Fibroblast of villous mesenchyme (primary cell): Measurements from ENCODE around the gene KLF1. TPM values are rescaled to one million over a fixed set of nuclear protein-coding genes. Genes with fewer than 3 reads are reported as not detected.

Experiments
- DNase-seq: peaks from one replicate; pipeline ENCODE4 v3.0.0-alpha.2; 2010; ENCODE audit warnings: low read depth
- H3K4me3 ChIP-seq: 2 replicates; pipeline ENCODE4 v1.5.1; 2011; ENCODE audit warnings: low read depth, mild to moderate bottlenecking, low read length
- small RNA-seq: library from RNA; depleted of rRNA; stranded (forward); fragments of <200 nt; gene quantifications from one replicate; pipeline ENCODE3, GENCODE V24; 2012
- total RNA-seq: library from RNA; depleted of rRNA; stranded (reverse); fragments of >200 nt; gene quantifications from 2 replicates; pipeline ENCODE4 v1.2.3, GENCODE V29; 2012
- TF ChIP-seq, protein P1 (sequence below): IDR thresholded peaks from 2 replicates; pipeline ENCODE4 v1.5.1; 2012; ENCODE audit warnings: low read depth, mild to moderate bottlenecking, low read length; ENCODE audit not compliant: insufficient read depth

KLF1 gene
- total RNA-seq, 1 donor, result not detected

DNA sequence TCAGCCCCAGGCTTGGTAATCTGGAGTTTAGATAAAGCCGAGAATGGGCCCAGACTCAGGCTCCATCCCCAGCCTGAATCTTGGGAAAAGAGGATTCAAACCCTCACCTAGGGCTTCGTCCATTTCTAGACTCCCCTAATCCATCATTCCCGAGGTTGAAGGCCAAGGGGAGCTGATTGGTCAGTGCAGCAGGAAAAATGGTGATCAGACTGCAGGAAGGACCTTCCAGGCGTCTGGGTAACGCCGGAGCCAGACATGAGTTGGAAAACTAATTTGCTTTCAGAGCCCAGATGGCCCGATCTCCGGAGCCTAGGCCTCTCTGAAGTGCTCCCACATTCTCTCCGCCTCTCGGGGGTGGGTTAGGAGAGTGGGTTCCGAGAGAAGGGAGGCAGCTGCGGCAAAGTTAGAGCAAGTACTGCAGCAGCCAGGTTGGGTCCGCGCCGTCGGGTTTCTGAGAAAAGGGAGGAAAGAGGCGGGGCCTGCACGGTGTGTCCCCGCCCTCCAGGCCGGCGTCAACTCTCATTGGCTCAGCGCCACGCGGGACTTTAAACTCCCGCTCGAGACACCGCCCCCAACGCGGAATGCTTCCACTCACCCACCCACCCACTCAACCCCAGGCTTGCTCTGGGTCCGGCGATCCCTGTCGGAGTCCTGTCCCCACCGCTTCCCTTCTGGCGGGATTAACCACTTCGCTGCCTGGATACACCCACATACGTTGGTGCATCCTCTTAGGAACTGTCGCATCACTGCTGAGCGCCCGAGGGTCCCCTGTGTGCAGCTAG, 51.8 kb downstream of the KLF1 start:
- TF ChIP-seq, protein P1, sequence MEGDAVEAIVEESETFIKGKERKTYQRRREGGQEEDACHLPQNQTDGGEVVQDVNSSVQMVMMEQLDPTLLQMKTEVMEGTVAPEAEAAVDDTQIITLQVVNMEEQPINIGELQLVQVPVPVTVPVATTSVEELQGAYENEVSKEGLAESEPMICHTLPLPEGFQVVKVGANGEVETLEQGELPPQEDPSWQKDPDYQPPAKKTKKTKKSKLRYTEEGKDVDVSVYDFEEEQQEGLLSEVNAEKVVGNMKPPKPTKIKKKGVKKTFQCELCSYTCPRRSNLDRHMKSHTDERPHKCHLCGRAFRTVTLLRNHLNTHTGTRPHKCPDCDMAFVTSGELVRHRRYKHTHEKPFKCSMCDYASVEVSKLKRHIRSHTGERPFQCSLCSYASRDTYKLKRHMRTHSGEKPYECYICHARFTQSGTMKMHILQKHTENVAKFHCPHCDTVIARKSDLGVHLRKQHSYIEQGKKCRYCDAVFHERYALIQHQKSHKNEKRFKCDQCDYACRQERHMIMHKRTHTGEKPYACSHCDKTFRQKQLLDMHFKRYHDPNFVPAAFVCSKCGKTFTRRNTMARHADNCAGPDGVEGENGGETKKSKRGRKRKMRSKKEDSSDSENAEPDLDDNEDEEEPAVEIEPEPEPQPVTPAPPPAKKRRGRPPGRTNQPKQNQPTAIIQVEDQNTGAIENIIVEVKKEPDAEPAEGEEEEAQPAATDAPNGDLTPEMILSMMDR, result no peak
- no peak overlapping the region for H3K4me3 ChIP-seq
- no peak for DNase-seq

DNA sequence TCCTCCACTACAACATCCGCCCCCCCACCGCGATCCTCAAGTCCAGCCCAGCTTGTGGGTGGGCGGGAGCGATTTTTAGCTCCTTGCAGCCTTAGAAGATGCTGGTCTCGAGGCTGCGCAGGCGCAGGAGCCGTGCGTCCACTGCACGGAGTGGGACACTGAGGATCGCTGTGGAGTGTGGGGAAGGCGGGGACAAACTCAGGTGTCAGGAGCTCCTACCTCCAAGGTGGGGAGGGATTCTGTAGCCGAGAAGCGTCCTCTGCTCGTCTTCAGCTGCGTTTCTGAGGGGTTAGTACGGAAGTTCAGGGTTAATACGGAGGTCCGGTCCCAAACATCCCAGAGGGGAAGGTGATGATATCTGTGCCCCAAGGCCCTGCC, 52.4 kb downstream of the KLF1 start, which contains the start of gene RTBDN:
RTBDN (minus strand) TSS at position 14 of the 378 bp plus-strand sequence. CDS start 4,600 bp downstream, outside the sequence.
- DNase-seq, result no peak

More for the DNA sequence above, 52.4 kb downstream of the KLF1 start, which contains the start of gene RTBDN:
- peak within 1 kb of the TSS; percentile 53 for H3K4me3 ChIP-seq
- TF ChIP-seq, protein P1, result no peak

Small RNA genes lying within 50 kb of the gene (small RNA-seq; reads per million reads assigned to genes)
- gene MIR5695 (1.1 reads per million, percentile 19 among the genes with 10 or more reads in this experiment), gene MIR6794 (not detected)

Other genes starting within 250 kb of the KLF1 start
- 22.9 and 25.8 TPM in 2 replicates for gene MAN2B1, start 220.5 kb downstream of the KLF1 start, total RNA-seq
- gene WDR83, start 220.4 kb downstream of the KLF1 start, total RNA-seq, result 6.8 and 7.3 TPM in 2 replicates
- 45.7 and 50.1 TPM in 2 replicates for gene DHPS, start 205.3 kb downstream of the KLF1 start, total RNA-seq
- gene GNG14, start 199.2 kb downstream of the KLF1 start, total RNA-seq, result not detected in 2 replicates
- 7.3 and 15.1 TPM in 2 replicates for gene FBXW9, start 190.6 kb downstream of the KLF1 start, total RNA-seq
- 36.7 and 53.1 TPM in 2 replicates for gene TNPO2, start 163.3 kb downstream of the KLF1 start, total RNA-seq
- gene TRIR, start 152.5 kb downstream of the KLF1 start, total RNA-seq, result 127 and 153 TPM in 2 replicates
- gene GET3, start 149.7 kb downstream of the KLF1 start, total RNA-seq, result 79.2 and 82.5 TPM in 2 replicates
- gene BEST2, start 135.4 kb downstream of the KLF1 start, total RNA-seq, result not detected in 2 replicates
- gene HOOK2, start 111.6 kb downstream of the KLF1 start, total RNA-seq, result 12.2 and 15.1 TPM in 2 replicates
- gene JUNB, start 95.7 kb downstream of the KLF1 start, total RNA-seq, result 88.1 and 107 TPM in 2 replicates
- gene PRDX2, start 85.4 kb downstream of the KLF1 start, total RNA-seq, result 222 and 230 TPM in 2 replicates
- gene THSD8, start 85.1 kb downstream of the KLF1 start, total RNA-seq, result not detected in 2 replicates
- 20.0 and 22.9 TPM in 2 replicates for gene RNASEH2A, start 80.6 kb downstream of the KLF1 start, total RNA-seq
- gene RTBDN, start 52.6 kb downstream of the KLF1 start, total RNA-seq, result not detected in 2 replicates
- under 0.01 TPM in 2 replicates for gene MAST1, start 48.7 kb downstream of the KLF1 start, total RNA-seq
- gene DNASE2, start 5.8 kb downstream of the KLF1 start, total RNA-seq, result 14.7 and 18.7 TPM in 2 replicates
- gene GCDH, start 4.0 kb upstream of the KLF1 start, total RNA-seq, result 17.3 and 19.6 TPM in 2 replicates
- gene SYCE2, start 32.1 kb upstream of the KLF1 start, total RNA-seq, result under 0.01 TPM in 2 replicates
- 65.2 and 70.2 TPM in 2 replicates for gene FARSA, start 46.5 kb upstream of the KLF1 start, total RNA-seq
- 2,107 and 2,588 TPM in 2 replicates for gene CALR, start 51.4 kb upstream of the KLF1 start, total RNA-seq
- 91.1 and 92.8 TPM in 2 replicates for gene RAD23A, start 58.7 kb upstream of the KLF1 start, total RNA-seq
- 18.6 and 24.8 TPM in 2 replicates for gene GADD45GIP1, start 70.0 kb upstream of the KLF1 start, total RNA-seq
- not detected in 2 replicates for gene DAND5, start 82.4 kb upstream of the KLF1 start, total RNA-seq
- gene NFIX, start 108.3 kb upstream of the KLF1 start, total RNA-seq, result 29.6 and 30.2 TPM in 2 replicates
- 2.6 and 3.9 TPM in 2 replicates for gene LYL1, start 215.7 kb upstream of the KLF1 start, total RNA-seq
- 25.4 and 25.9 TPM in 2 replicates for gene TRMT1, start 229.5 kb upstream of the KLF1 start, total RNA-seq
- gene NACC1, start 231.1 kb upstream of the KLF1 start, total RNA-seq, result 95.0 and 104 TPM in 2 replicates